ENCODE data around the gene ZNF280B.
"Not testable (repeated sequence)": the region's sequence is repeated elsewhere in the genome, so short reads cannot be mapped to it uniquely, and the experiment has no call there.

ZNF280B gene

DNA sequence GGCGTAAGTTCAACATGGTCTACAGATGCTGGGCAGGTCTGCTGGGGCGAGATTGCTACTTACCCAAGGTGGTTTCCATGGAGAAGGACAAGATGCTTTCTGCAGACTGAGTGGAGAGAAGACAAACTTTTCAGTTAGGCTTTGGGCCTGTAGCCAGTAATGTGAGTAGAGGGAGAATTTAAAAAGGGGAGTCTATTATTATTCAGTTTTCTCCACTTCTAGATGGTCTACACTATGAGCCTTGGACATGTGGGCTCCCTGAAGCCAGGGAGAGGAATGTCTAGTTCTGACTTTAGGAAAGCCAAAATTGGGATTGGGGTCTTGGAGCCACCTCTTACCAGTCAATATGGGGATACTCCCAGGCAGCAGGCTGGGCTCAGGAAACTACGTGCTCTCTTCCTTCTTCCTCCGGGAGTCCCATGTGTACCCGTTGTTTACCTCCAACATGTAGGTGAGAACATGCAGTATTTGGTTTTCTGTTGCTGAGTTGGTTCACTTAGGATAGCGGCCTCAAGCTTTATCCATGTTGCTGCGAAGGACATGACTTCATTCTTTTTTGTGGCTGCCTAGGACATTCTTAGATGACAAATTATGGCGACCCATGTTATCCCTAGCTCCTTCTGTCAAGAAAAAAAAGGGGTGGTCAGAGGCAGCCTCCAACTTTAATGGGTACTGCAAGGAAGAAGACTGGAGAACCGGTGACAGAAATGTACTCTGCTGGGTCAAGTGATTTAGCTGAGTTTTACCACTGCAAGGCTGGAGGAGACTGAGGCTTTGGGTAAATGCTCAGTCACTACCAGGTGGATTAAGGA is 26.3 kb upstream of the ZNF280B start:
- no peak for DNase-seq (ENCODE audit: low read depth)

- no peak for DNase-seq (ENCODE audit: low read depth)
Measured at GRCh38 chr22:22533863-22534262, 25.3 kb upstream of the ZNF280B start.

- DNase-seq (ENCODE audit: low read depth) = no peak
Measured at GRCh38 chr22:22533417-22533816, 24.9 kb upstream of the ZNF280B start.

- DNase-seq (ENCODE audit: low read depth) = not testable (repeated sequence)
Measured at GRCh38 chr22:22532547-22533071, 24.1 kb upstream of the ZNF280B start.

GRCh38 chr22:22531770-22532546 is 23.4 kb upstream of the ZNF280B start:
- DNase-seq (ENCODE audit: low read depth) = no peak

- DNase-seq (ENCODE audit: low read depth) = no peak
Measured at GRCh38 chr22:22528780-22529179, 20.2 kb upstream of the ZNF280B start.

- no peak for DNase-seq (ENCODE audit: low read depth)
Measured at GRCh38 chr22:22527312-22527711, 18.8 kb upstream of the ZNF280B start.

GRCh38 chr22:22526125-22526912 is 17.8 kb upstream of the ZNF280B start:
- DNase-seq (ENCODE audit: low read depth) = no peak

DNA sequence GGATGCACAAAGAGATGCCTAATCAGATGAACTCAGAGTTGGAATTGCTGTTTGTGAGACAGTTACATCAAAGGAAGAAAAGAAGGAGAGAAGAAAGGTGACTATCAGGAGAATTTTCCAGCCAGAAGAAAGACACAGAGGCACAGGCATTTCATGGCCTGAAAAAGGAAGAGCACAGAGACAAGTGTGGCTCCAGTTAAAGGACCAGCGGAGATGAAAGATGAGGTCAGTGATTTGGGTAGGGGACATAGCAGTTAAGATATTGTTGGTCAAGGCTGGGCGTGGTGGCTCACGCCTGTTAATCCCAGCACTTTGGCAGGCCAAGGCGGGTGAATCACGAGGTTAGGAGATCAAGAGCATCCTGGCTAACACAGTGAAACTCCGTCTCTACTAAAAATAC is 15.0 kb upstream of the ZNF280B start:
- DNase-seq (ENCODE audit: low read depth) = no peak

GRCh38 chr22:22521631-22522030 is 13.1 kb upstream of the ZNF280B start:
- no peak for DNase-seq (ENCODE audit: low read depth)

- DNase-seq (ENCODE audit: low read depth) = no peak
Measured at GRCh38 chr22:22520667-22521602, 12.4 kb upstream of the ZNF280B start.

DNA sequence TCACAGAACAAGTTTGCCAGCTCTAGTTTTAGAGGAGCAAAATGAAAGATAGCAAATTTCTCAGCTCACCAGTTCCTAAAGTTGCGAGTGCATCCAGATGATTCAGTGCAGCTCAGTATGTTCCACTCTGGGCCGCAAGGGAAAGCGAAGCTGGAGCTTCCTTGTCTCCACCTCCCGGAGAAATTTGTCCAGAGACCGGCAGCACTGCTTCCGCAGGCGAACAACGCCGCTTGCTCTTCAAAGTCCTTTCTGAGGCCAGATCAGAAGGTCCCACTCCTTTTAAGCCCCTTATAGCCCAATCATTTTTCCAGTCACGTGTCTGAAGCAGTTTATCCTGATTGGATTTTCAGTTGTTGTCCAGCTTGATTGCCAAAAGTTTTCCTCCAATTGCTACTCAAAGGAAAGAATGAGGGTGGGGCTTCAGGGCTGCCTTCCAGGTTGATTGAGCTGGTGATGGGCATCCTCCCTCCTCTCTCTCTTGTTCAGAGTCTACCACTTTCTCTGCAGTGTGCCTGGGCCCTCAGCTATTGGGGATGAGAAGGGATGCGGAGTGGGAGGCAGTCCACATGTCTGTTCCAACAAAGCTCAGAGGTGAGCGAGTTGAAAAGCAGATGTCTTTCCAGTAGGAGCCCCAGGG is 11.6 kb upstream of the ZNF280B start, which contains the start of gene ZNF280A:
TSS of gene ZNF280A (minus strand) at position 251 of the 637 bp plus-strand sequence. CDS start 4,640 bp downstream, outside the sequence.
- DNase-seq (ENCODE audit: low read depth) = no peak

DNA sequence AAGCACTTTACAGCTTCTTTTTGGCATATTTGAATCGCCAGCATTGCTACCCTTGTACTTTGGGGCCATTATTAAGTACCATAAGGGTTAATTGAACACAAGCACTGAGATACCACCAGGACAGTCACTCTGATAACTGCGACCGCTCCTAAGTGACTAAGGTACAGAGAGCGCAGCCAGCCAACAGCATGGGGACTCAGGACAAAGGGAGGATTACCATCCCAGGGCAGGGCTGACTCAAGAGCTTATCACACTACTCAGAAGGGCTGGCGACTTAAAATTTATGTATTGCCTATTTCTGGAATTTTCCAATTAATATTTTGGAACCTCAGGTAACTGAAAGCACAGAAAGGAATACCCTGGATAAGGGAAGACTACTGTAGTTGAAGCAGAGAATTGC is 11.0 kb upstream of the ZNF280B start:
- no peak for DNase-seq (ENCODE audit: low read depth)

GRCh38 chr22:22516992-22517391 is 8.4 kb upstream of the ZNF280B start:
- no peak for DNase-seq (ENCODE audit: low read depth)

- DNase-seq (ENCODE audit: low read depth) = no peak
Measured at GRCh38 chr22:22515890-22516289, 7.3 kb upstream of the ZNF280B start.

DNA sequence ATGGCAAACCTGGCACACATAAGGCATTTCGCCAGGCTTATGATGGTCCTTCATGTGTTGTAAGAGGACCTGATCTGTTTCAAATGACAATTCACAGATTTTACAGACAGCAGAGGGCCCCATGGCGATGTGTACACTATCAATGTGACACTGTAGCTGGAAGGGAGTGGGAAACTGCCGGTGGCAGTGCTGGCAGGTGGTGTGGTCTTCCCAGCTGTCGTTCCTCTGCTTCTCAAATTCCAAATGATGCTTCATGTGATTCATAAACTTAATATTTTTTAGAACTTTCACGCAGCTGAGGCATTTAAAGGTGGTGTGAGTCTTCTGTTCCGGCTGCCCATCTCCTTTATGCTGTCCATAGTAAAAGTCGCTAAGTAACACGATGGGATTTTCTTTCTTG is 5.9 kb upstream of the ZNF280B start:
- not testable (repeated sequence) for DNase-seq (ENCODE audit: low read depth)

DNA sequence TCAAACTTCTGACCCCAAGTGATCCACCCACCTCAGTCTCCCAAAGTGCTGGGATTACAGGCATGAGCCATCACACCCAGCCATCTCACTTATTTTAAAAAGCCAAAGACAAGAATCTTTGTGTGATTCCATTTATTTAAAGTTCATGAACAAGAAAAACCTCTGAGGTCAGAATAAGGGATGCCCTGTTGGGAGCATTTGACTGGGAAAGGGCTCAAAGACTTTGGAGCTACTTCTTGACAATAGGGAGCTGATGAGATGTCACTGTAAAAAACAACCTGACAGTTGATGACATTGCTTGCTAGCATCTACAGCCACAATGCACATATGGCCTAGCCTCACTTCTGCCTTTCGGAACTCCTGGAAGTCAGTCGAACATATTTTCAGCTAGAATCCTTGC is 5.1 kb upstream of the ZNF280B start:
- no peak for DNase-seq (ENCODE audit: low read depth)

DNA sequence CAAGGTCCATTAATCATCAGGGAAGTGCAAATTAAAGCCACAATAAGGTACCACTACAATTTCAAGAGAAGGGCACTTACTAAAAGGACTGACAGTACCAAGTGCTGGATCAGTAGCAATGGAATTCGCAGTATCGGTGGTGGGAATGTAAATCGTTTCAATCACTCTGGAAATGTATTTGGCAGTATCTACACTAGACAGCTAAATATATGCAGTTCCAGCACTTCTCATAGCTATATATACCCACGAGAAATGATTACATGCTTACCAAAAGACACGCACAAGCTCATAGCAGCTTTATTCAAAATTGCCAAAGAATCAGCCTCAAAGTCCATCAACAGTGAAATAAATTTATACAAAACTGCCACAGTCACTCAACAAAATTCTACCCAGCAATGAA is 4.4 kb upstream of the ZNF280B start:
- no peak for DNase-seq (ENCODE audit: low read depth)

- not testable (repeated sequence) for DNase-seq (ENCODE audit: low read depth)
Measured at GRCh38 chr22:22510833-22511232, 2.3 kb upstream of the ZNF280B start.

DNA sequence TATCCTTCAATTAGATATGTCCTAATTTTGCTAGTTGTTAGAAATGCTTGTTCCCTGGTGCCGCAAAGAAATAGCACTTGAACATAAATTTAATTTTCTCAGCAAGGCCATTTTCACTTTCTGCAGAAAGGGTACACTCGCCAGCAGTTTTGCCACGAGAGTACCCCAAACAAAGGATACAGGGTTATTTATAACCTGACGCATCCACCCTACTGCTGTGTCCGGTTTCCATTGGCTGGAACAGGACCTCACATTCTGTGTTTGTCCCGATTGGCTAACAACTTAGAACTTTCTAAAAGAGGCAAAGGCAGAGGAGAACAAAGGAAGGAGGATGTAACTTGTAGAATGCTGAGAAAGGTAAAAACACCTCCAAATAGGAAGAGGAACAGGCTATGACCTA is 1.4 kb upstream of the ZNF280B start:
- not testable (repeated sequence) for DNase-seq (ENCODE audit: low read depth)
